ENCODE data around the gene OR1F1.
A peak's percentile ranks its signal among the peaks of the same experiment; 100 is the strongest.
"Not testable (repeated sequence)": the region's sequence is repeated elsewhere in the genome, so short reads cannot be mapped to it uniquely, and the experiment has no call there.

OR1F1 gene

DNA sequence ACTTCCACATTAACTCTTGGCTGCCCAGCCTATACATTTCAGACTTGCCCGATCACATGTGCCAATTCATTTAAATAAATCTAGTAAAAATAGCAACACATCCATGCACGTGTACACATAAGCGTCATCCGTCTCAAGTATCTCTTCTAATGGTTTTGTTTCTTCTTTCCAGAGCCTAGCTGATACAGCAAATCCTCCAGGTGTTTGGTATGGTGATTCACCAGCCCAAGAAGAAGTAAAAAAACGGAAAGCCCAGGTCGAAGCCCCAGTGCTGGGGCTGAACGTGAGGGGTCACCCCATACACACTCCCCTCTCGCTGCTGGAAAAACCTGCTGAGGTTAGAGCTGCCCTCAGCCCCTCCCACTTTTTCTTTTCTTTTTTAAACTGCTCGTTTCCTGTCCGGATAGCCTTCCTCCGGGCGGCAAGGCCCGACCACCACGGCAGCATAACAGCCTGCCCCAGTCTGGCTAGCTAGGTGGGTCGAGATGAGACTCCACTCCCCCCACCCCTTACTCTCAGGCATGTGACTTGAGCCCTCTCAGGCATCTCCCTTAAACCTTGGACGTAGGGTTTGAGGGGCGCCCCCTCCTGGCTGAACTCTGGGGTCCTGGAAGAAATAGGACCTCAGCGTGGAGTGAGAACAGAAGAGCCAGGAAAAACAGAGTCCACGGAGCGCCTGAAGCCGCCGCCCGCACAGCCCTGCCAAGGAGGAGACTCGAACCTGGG lies 13.9 kb upstream of the OR1F1 start:
- H3K4me3 ChIP-seq (ENCODE audit: control insufficient read depth, low read depth, low read length), result no peak overlapping the region
- DNase-seq (ENCODE audit: low read depth), result no peak
- TF ChIP-seq, protein P1, sequence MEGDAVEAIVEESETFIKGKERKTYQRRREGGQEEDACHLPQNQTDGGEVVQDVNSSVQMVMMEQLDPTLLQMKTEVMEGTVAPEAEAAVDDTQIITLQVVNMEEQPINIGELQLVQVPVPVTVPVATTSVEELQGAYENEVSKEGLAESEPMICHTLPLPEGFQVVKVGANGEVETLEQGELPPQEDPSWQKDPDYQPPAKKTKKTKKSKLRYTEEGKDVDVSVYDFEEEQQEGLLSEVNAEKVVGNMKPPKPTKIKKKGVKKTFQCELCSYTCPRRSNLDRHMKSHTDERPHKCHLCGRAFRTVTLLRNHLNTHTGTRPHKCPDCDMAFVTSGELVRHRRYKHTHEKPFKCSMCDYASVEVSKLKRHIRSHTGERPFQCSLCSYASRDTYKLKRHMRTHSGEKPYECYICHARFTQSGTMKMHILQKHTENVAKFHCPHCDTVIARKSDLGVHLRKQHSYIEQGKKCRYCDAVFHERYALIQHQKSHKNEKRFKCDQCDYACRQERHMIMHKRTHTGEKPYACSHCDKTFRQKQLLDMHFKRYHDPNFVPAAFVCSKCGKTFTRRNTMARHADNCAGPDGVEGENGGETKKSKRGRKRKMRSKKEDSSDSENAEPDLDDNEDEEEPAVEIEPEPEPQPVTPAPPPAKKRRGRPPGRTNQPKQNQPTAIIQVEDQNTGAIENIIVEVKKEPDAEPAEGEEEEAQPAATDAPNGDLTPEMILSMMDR (IDR thresholded peaks at IDR 0.05; ENCODE audit: control insufficient read depth, insufficient read depth, low read depth, low read length, missing control alignments), result peak; percentile 31

DNA sequence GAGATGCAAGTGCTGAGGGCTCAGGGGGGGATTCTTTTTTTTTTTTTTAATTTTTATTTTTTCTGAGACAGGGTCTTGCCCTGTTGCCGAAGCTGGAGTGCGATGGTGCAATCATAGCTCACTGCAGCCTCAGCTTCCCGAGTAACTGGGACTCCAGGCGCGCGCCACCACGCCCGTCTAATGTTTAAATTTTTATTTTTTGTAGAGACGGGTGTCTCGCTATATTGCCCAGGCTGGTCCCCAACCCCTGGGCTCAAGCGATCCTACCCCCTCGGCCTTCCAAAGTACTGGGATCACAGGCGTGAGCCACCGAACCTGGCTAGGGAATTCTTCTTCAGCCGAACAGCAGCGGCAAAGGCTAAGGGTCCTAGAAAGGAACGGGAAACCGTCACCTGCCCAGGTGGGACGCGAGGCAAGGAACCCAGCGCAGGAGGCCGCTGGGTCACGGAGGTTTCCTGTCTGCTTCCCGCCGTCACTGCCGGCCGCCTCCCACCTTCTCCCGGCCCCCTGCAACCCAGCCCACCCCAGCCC lies 13.3 kb upstream of the OR1F1 start:
- TF ChIP-seq, protein P1 (IDR thresholded peaks at IDR 0.05; ENCODE audit: control insufficient read depth, insufficient read depth, low read depth, low read length, missing control alignments), result no peak
- no peak overlapping the region for H3K4me3 ChIP-seq (ENCODE audit: control insufficient read depth, low read depth, low read length)
- DNase-seq (ENCODE audit: low read depth), result no peak

DNA sequence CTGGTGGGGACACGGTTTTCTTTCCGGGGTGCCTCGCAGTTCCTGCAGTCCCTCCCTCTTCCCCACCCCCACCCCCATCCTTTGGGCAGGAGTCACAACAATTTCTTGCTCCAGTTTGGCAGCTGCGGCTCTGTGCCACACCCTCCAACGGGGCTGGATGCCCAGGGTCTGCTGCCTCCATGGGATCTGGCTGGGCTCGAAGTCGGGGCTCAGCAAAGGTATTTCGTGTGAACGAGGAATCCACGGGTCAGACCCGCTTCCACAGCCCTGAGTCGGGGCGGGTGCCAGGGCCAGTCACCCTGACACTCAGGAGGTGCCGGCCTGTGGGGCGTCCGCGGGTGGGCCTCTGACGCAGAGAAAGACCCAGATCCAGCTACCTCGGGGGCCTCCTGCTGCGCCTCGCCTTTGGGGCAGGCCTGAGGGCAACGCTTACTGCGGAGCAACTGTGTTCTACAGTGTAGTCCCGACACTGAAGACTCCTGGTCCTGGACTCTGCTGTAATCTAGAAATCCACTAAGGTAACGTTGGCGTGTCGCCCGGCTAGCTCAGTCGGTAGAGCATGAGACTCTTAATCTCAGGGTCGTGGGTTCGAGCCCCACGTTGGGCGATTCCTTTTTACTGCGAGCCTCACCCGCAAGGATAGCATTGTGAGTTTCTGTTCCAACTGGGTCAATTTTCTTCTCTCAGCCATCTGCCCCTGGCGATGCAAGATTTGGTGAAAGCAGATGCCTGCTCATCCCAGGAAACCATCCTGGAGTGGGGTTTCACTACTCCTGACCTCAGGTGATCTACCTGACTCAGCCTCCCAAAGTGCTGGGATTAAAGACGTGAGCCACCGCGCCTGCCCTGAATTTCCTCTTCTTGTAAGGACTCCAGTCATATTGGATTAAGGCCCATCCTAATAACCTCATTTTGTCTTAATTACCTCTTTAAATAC lies 12.6 kb upstream of the OR1F1 start:
- no peak overlapping the region for H3K4me3 ChIP-seq (ENCODE audit: control insufficient read depth, low read depth, low read length)
- TF ChIP-seq, protein P1 (IDR thresholded peaks at IDR 0.05; ENCODE audit: control insufficient read depth, insufficient read depth, low read depth, low read length, missing control alignments), result no peak
- no peak for DNase-seq (ENCODE audit: low read depth)

DNA sequence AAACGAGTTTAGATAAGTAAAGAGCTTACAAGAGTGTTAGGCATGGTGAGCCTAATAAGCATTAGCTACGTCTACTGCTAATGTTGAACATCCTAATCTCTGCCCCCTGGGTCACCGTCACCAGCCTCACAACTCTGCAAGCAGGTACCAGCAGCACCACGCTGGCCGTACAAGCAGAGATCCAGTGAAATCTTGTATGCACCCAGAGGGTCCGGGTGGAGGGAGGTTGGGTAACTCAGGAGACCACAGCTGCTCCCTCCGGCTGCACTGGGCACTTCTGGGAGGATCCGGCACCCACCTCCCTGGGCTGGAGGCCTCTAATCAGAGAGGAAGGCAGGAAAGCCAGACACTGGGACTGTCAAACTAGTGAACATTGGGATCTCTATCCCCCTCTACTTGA lies 8.4 kb upstream of the OR1F1 start:
- TF ChIP-seq, protein P1 (IDR thresholded peaks at IDR 0.05; ENCODE audit: control insufficient read depth, insufficient read depth, low read depth, low read length, missing control alignments), result no peak
- DNase-seq (ENCODE audit: low read depth), result no peak
- H3K4me3 ChIP-seq (ENCODE audit: control insufficient read depth, low read depth, low read length), result no peak overlapping the region

DNA sequence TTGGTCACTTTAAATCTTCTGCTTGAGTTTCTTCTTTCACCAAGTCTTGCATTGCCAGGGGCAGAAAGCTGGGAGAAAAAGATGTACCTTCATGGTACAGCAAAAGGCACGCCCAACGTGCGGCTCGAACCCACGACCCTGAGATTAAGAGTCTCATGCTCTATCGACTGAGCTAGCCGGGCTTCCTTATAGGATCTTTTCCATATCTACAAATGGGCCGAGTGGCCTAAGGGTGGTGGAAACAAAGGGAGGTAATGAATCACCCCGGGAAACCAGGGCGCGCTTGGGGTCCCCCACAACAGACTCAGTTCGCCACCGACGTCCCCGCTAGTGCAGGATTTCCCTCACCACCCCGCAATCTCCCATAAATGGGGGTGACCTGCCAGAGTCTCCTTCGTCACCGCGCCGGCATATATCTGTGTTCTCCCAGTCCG lies 7.5 kb upstream of the OR1F1 start:
- DNase-seq (ENCODE audit: low read depth), result no peak
- no peak overlapping the region for H3K4me3 ChIP-seq (ENCODE audit: control insufficient read depth, low read depth, low read length)
- TF ChIP-seq, protein P1 (IDR thresholded peaks at IDR 0.05; ENCODE audit: control insufficient read depth, insufficient read depth, low read depth, low read length, missing control alignments), result no peak

DNA sequence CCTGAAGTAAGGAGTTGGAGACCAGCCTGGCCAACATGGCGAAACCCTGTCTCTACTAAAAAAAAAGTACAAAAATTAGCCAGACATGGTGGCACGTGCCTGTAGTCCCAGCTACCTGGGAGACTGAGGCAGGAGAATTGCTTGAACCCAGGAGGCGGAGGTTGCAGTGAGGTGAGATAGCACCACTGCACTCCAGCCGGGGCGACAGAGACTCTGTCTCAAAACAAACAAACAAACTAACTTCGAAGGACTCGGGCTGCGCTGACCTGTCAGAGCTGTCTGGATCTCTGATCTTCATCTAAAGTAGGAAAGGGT lies 5.8 kb upstream of the OR1F1 start:
- not testable (repeated sequence) for H3K4me3 ChIP-seq (ENCODE audit: control insufficient read depth, low read depth, low read length); DNase-seq (ENCODE audit: low read depth)
